Panc1 (cell line): ENCODE data around the gene CPA5. TPM values are rescaled to one million over a fixed set of nuclear protein-coding genes. Genes with fewer than 3 reads are reported as not detected.

Experiments used
- ATAC-seq: fragments of 200-7000 bp; cut with Tn5 transposase; 2 replicates; pipeline ENCODE4 v1.9.1; 2020; ENCODE audit warnings: mild to moderate bottlenecking, moderate library complexity
- BruUV-seq: library from RNA; stranded (reverse); fragments of 400-500 nt; replicated peaks from 2 replicates; lab custom pipeline; 2021; lab: Mats Ljungman, UMichigan
- CTCF ChIA-PET: fragments of 300-600 bp; sonication (Branson Sonifier 250); formaldehyde crosslinking; loops from one replicate; lab custom pipeline; 2022; ENCODE audit warnings: antibody characterized with exemption; lab: Charles Lee
- POLR2A ChIA-PET: fragments of 300-600 bp; sonication (Branson Sonifier 250); formaldehyde crosslinking; loops from one replicate; lab custom pipeline; 2022; ENCODE audit warnings: antibody characterized with exemption; lab: Charles Lee
- DNase-seq: peaks from one replicate; pipeline ENCODE4 v3.0.0-alpha.2; 2010; ENCODE audit warnings: low read depth, low spot score
- H3K27ac ChIP-seq: 2 replicates; pipeline ENCODE4 v1.5.1; 2011; ENCODE audit warnings: mild to moderate bottlenecking, low read length, inconsistent platforms
- H3K27me3 ChIP-seq: fragments of 200-500 bp; sonication (Bioruptor generic); 2 replicates; pipeline ENCODE4 v1.6.0; 2014; ENCODE audit warnings: low read length, inconsistent platforms; ENCODE audit not compliant: control insufficient read depth, insufficient read depth
- H3K36me3 ChIP-seq: fragments of 200-500 bp; sonication (Bioruptor generic); 2 replicates; pipeline ENCODE4 v1.5.1; 2014; ENCODE audit warnings: inconsistent platforms, mild to moderate bottlenecking, low read length, moderate library complexity; ENCODE audit not compliant: control insufficient read depth, insufficient read depth
- H3K4me1 ChIP-seq: 2 replicates; pipeline ENCODE4 v1.5.1; 2011; ENCODE audit warnings: inconsistent platforms, mild to moderate bottlenecking, low read length, moderate library complexity; ENCODE audit not compliant: control insufficient read depth, insufficient read depth
- H3K4me3 ChIP-seq, 2 experiments: 2 replicates each; pipeline ENCODE4 v1.5.1; 2011 to 2012; ENCODE audit warnings: low read depth in 2 of 2, low read length in 2 of 2, mild to moderate bottlenecking in 2 of 2, inconsistent platforms in 1 of 2, moderate library complexity in 1 of 2
- H3K9me3 ChIP-seq: fragments of 200-500 bp; sonication (Bioruptor generic); 2 replicates; pipeline ENCODE4 v1.5.1; 2014; ENCODE audit warnings: low read depth, mild to moderate bottlenecking, inconsistent platforms, low read length, moderate library complexity; ENCODE audit not compliant: control insufficient read depth, insufficient read depth
- CTCF ChIP-seq: fragments of 450-650 bp; IDR thresholded peaks from 2 replicates; pipeline ENCODE4 v1.5.1; 2017; ENCODE audit warnings: mild to moderate bottlenecking
- POLR2AphosphoS5 ChIP-seq: IDR thresholded peaks from 2 replicates; pipeline ENCODE4 v1.6.1; 2012; ENCODE audit warnings: mild to moderate bottlenecking, low read depth, low read length, moderate library complexity
- REST ChIP-seq, 2 experiments: IDR thresholded peaks; 2 replicates each; pipeline ENCODE4 v1.6.1; 2011 to 2012; ENCODE audit warnings: low read depth in 2 of 2, control low read depth in 1 of 2, low read length in 1 of 2, mild to moderate bottlenecking in 1 of 2, moderate library complexity in 1 of 2; ENCODE audit not compliant: insufficient read depth in 1 of 2
- SIN3A ChIP-seq: IDR thresholded peaks from 2 replicates; pipeline ENCODE4 v1.6.1; 2012; ENCODE audit warnings: low read depth, mild to moderate bottlenecking, low read length, moderate library complexity, borderline replicate concordance; ENCODE audit not compliant: insufficient read depth
- TCF7L2 ChIP-seq: IDR thresholded peaks from 2 replicates; pipeline ENCODE4 v1.6.1; 2011; ENCODE audit warnings: mild to moderate bottlenecking, low read depth, low read length, inconsistent platforms
- in situ Hi-C: cut with HindIII; loops from 2 replicates; pipeline ENCODE4 v1.10.0; 2016; ENCODE audit warnings: low sequenced_read_pairs, low pct_unique_long_range_greater_than_20kb
- intact Hi-C: fragments of 100-400 bp; cut with micrococcal nuclease; formaldehyde crosslinking; loops from one replicate; pipeline ENCODE4 v1.10.0; 2022; ENCODE audit not compliant: unreplicated experiment
- total RNA-seq: library from RNA; stranded (reverse); gene quantifications from one replicate; pipeline ENCODE4 v1.2.1, GENCODE V29; 2021; ENCODE audit not compliant: unreplicated experiment

Gene CPA5
- total RNA-seq, 1 experiment from 2014 or later, result not detected

GRCh38 chr7:130369831-130370550, 25.4 kb downstream of the CPA5 start:
- no peaks in the 10 kb centered on the region for H3K9me3 ChIP-seq
- intact Hi-C loops, result no loop called here
- ChIA-PET CTCF (no interaction called here), POLR2A (no interaction called here)
- no peak for TF ChIP-seq CTCF
- no peak for TF ChIP-seq POLR2AphosphoS5
- no peak for TF ChIP-seq SIN3A
- no peak for TF ChIP-seq TCF7L2
- TF ChIP-seq REST (IDR thresholded peaks at IDR 0.05; ENCODE audit: insufficient read depth in 1 of 2, low read depth in 2 of 2, low read length in 1 of 2), result no peak
- ATAC-seq (no peak), DNase-seq (no peak)
- no peaks in the 10 kb centered on the region for H3K27me3 ChIP-seq
- H3K27ac ChIP-seq, result no peak overlapping the region
- in situ Hi-C loops, result no loop called here
- H3K4me3 ChIP-seq, result no peak overlapping the region
- H3K4me1 ChIP-seq, result peaks cover 20% of the 10 kb centered on the region
- BruUV-seq, result no TSS peak
- H3K36me3 ChIP-seq, result no peaks in the 10 kb centered on the region

GRCh38 chr7:130371046-130371445, 26.4 kb downstream of the CPA5 start:
- no peak for DNase-seq
- Histone ChIP-seq H3K36me3 (no peaks in the 10 kb centered on the region), H3K9me3 (no peaks in the 10 kb centered on the region), H3K27me3 (no peaks in the 10 kb centered on the region), H3K4me1 (peaks cover 20% of the 10 kb centered on the region), H3K27ac (no peak overlapping the region), H3K4me3 (no peak overlapping the region)
- intact Hi-C loops, result no loop called here
- BruUV-seq, result no TSS peak
- CTCF ChIA-PET, result no interaction called here
- POLR2A ChIA-PET, result no interaction called here
- no peak for ATAC-seq
- TF ChIP-seq SIN3A (no peak), TCF7L2 (no peak), CTCF (no peak), REST (IDR thresholded peaks at IDR 0.05; ENCODE audit: insufficient read depth in 1 of 2, low read depth in 2 of 2, low read length in 1 of 2) (no peak), POLR2AphosphoS5 (no peak)
- in situ Hi-C loops, result no loop called here
